ENCODE results near the gene EAF1.
"Not testable (repeated sequence)": the region's sequence is repeated elsewhere in the genome, so short reads cannot be mapped to it uniquely, and the experiment has no call there.

EAF1 gene

DNA sequence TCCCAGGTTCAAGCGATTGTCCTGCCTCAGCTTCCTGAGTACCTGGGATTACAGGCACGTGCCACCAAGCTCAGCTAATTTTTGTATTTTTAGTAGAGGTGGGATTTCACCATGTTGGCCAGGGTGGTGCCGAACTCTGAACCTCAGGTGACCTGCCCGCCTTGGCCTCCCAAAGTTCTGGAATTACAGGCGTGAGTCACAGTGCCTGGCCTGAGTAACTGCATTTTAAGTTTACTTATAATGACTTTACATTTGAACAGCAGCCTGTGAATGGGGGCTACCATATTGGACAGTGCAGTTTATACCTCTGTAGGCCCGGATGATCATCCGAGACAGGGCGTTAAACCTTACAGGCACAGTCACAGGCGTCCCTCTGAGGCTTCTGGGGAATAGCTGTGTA is 24.8 kb downstream of the EAF1 start:
- no peak for DNase-seq (ENCODE audit: low read depth)

DNA sequence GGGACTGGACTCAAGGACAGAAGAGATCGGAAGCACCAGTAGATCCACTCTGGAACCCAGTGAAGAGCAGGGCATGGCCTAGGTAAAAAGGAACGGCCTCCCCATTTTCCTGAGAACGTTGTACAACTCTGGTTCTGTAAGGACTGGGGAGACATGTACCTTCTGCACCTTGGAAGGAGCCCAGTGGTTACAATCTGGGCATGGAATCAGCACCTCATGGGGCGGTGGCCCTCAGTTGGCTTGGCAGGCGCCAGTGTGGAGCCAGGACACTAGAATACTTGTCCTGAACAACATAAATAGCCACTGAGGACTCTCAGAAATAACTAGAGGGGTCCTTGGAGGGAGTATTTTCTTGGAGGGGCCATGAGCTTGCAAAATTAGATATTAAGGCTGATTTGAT is 25.6 kb downstream of the EAF1 start:
- no peak for DNase-seq (ENCODE audit: low read depth)

DNA sequence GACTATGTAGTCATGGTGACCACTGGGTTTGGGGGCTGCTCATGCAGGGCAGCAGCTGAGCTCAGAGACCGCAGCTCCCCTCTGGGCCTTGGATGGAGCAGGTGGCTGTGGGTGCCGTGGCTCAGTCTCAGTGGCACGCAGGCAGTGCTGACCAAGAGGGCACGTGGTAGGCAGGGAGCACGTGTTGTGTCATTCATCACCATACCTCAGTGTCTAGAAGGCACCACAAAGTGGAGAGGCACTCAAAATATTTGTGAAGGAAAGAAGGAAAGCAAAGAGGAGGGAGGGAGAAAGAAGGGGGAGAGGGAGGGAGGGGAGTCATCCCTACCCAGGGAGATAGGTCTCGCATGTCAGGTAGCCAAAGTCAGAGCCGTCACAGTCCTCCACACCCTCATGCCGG is 26.1 kb downstream of the EAF1 start:
- no peak for DNase-seq (ENCODE audit: low read depth)

DNA sequence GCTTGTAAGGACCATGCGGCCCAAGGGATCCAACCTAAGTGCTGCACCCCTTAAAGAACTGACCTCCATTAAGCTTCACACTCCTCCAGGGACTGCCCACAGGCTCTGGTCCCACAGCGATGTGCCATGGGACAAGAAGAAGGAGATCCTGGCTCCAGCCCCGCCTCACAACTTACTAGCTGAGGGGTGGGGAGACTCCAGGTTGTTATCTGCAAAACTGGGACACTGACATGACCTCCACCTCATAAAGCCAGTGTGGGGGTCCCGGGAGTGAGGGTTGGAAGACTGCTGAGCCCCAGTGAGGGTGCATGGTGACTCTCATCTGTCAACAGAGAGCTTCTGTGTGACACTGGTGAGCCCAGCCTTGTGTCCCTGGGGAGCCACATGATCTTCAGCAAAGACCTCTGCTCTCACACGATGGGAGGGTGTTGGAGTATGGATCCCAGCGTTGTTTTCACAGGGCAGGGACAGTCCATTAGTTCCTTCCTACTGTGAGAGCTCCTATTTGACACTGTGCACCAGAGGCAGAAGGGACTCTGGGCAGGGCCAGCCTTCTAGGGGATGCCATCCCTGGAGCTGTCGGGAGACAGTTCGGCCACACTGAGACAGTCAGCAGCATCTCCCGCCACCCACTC is 26.7 kb downstream of the EAF1 start:
- DNase-seq (ENCODE audit: low read depth), result no peak

DNA sequence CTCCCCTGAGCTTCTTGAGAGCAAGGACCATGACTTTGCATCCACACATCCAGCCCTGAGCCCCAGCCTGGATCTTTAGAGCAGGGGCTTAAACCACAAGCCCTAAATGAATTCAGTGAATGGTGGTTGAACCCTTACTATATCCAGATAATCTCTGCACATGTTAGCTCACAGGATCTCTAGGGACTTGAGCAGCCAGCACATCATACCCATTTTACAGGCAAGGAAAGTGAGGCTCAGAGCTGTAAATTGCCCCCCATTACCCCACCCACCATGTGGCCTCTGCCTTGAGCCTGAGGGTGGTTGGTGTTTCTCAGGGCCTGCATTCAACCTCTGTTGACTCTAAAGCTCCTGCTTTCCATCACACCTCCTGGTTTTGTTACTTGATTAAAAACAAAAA is 27.6 kb downstream of the EAF1 start:
- DNase-seq (ENCODE audit: low read depth), result no peak

DNA sequence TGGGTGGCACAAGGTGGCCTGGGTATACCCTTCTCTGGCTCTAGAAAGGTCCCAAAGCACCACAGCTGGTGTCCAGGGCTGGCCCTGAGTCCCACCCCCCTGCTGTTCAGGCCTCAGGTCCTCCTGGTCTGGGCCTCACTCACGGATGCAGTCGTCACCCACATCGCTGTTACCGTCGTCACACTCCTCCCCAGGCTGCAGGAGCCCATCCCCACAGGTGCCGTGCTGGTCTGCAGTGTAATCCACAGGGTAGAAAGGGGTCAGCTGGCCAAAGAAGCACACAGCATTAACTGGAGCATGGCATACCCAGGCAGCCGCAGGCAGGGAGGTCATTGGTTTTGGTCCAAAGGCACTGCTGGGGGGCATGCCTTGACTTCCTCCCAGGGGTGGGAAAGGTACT is 28.4 kb downstream of the EAF1 start:
- DNase-seq (ENCODE audit: low read depth), result no peak

DNA sequence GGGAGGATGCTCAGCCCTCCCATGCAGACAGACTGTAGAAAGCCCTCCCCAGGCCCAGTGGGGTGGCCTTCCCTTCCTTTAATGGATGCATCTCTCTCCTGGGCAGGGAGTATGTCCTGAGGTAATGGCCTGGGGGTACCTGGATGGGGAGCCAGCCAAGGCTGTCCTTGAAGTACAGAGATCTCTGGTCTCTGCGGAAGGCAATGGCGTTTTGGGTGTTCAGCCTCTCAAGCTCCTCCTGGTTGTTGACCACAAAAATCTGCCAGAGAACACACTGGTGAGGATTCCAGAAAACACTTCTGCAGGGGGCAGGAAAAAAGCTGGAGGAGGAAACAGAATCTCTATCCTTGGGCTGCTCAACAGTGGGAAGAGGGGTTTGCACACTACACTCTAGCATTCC is 28.9 kb downstream of the EAF1 start:
- DNase-seq (ENCODE audit: low read depth), result no peak

DNA sequence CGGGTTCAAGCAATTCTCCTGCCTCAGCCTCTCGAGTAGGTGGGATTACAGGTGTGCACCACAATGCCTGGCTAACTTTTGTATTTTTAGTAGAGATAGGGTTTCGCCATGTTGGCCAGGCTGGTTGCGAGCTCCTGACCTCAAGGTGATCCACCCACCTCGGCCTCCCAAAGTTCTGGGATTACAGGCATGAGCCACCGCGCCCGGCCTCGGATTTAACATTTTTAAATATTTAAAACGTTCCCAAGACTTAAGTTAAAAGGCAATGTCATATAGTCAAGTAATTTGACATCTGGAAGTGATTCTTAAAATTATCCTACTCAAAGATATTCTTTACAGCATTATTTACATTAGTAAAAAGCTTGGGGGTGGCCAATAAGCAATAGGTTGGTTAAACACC is 29.5 kb downstream of the EAF1 start:
- not testable (repeated sequence) for DNase-seq (ENCODE audit: low read depth)

DNA sequence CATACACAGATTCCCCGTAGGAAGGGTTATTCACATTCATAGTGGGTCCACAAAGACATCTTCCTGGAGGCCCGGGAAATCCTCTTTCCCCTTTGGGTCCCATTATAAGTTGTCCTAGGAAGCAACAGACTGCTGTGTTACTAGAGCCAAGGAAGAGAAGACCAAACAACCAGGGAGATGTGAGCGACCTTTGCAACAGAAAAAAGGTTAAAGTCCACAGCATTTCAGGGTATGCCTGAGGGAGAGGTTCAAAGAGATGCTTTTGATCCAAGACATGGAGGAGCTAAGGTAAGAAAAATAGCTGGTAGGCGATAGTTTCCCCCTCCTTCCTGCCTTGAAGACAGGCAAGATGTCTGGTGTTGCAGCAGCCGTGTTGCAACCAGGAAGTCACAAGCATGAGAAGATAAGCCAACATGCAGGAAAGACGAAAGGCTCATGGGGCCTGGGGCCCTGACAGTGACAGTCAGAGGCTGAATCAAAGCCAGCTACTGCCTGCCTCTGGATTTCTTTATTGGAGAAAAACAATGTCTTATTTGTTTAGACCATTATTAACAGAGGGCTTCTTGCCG is 30.9 kb downstream of the EAF1 start:
- DNase-seq (ENCODE audit: low read depth), result no peak

DNA sequence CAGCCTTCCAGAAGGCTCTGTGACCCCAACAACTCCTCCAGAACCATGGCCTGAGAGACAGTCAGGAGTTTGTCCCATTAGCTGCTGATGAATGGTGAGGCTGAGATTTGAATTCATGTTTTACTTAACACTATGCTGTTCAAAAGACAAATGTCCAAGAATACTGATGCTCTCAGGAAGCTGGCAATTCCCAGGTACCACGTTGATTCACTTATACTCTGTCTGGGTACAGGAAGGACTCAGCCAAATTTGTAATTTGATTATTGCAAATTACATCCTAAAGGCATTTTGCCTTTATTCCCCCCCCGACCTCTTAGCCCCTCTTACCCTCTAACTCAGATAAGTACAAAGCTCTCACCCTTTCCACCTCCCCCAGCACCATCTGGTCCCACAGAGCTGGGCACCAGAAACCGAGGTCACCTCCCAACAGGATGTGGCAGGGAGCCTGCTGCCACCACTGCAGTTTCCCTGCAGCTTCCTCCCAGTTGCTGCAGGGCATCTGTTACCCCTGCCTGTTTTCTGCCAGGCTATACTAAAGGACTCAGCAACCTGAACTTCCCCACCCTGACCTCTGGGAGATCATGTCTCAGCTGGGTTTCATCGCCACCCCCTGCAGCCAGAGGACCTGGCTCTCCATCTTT is 33.6 kb downstream of the EAF1 start:
- DNase-seq (ENCODE audit: low read depth), result no peak

DNA sequence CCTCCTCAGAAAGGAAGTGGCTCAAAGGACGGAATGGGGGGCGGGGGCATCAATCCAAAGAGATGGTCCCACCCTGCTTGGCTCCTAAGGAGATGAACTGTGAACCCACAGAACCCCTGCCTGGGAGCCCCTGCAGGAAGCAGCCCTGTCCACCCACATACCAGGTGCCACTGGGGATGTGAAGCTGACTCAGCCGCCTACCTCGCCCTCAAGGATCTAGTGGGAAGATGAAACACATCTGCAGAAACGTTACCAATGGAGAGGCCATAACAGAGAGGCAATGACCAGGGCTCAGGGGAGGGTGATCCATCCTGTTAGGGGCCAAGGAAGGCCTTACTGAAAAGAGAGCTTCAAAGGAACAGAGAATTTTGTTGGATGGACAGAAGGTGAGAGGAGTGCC is 35.1 kb downstream of the EAF1 start:
- no peak for DNase-seq (ENCODE audit: low read depth)

DNA sequence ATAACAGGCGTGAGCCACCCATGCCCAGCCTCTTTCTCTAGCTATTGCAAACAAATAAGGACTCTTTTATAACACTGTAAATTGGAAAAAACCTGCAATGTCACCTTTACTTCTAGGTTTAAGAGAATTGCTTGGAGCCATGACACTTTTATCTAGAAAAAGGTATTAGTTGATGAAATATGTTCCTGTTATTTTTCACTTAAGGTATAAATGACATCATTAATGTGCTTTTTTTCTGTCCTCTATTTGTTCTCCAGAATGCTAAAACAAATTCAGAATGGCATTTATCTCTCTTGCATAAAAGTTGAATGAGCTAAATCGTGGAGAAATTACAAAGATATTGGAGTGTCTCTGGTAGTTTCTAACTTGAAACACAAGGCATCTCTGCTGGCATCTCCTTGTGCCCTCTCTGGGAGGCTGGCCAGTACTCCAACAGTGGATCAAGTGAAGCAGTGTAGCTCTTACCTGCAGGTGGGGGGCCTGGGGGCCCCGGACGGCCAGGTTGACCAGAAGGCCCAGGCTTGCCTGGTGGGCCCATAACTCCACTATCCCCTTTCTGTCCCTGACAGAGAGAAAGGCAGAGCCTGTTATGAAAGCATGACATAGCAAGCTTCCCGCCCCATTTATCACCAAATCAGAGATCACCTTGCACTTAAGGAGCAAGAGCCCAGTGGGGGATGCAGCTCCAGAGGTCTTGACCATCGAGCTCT is 38.6 kb downstream of the EAF1 start:
- no peak for DNase-seq (ENCODE audit: low read depth)

DNA sequence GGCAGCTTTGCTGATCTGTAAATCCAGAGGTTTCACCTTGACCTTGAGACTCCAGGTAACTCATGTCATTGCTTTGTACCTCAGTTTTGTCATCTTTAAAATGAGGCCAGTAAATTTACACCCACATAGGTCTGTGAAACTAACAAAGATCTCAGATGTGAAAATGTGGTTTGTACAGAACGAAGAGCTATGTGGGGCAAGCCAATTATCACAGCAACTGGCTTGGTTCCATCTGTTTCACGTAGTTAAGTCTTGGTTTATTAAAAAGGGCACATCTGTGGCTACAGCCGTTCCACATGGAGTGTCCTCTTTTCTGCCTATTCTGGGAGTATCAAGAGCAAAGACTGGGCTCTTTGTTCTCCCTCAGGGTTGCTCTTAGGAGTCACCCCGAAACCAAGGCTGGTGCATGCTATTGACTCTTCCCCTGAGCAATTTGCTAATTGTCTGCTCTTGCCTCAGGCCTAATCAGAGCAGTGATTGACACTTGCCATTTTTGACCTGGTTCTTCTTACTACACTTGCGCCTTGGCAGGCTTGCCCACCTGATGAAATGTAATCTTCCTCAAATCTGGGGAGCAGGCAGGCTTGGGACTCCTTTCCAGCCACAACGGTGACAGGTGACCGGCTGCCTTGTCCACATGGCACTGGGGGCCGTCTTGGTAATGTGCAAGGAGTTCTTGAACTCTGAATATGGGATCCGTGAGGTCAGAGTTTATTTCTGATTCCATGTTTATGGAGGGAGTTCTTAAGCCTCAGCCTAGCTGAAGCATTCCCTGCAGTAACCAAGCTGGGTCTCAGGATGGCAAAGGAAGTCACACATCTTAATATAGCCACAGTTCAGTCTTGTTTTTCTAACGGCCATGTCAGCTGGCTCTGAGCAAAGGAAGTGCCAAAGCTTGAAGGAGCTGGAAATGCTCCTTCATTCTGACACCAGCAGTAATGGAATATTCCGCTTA is 40.1 kb downstream of the EAF1 start:
- no peak for DNase-seq (ENCODE audit: low read depth)

DNA sequence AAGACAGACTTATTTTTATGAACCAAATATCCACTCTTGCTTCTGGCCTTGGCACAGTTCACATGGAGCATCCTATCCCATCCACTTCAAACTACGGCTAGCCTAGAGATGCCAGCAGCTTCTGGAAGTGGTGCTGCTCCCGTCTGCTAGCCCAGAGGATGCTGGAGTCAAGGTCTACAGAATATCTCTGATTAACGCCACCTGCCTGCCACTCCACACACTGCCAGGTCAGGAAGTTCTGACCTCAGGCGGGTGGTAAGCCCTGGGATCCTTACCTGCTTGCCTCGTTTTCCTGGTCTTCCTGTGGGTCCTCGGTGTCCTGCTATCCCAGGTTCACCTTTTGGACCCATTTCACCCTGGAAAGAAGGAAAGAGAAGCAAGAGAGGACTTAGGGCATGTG is 42.9 kb downstream of the EAF1 start:
- no peak for DNase-seq (ENCODE audit: low read depth)

DNA sequence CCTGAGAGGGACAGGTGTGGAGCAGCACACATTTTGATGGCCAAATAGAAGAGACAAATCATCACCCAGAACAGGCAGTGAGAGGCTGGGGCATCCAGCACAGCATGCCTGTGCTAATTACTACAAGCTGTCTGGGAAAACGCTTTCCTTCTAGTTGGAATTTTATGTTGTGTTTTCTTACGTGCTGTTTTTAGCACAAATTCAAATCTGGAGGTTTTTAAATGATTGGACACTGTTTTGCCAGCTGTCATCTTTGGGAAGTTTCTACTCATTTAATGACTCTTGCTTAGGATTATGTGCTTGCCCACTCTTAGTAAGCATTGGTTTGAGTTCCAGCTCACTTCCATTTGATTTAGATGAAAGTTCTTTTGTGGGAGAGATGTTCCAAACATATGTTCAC is 43.5 kb downstream of the EAF1 start:
- DNase-seq (ENCODE audit: low read depth), result no peak

DNA sequence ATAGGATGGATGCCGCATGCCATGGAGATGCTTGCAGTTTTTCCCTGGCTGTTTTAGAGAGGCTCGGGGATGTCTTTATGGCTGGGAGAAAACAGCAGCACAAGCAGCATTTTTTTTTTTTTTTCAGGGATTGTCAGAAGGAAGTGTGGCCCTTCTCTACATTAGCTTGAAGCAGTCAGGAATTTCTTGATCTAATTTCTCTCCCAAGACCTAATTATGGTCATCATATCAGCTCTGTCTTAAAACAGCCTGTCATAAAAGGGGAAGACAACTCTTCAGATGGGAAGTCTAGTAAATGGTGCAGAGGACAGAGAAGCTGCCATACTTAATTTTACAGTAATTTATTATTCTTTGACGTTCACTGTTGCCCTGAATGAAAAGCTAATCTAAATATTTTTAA is 44.5 kb downstream of the EAF1 start:
- no peak for DNase-seq (ENCODE audit: low read depth)

DNA sequence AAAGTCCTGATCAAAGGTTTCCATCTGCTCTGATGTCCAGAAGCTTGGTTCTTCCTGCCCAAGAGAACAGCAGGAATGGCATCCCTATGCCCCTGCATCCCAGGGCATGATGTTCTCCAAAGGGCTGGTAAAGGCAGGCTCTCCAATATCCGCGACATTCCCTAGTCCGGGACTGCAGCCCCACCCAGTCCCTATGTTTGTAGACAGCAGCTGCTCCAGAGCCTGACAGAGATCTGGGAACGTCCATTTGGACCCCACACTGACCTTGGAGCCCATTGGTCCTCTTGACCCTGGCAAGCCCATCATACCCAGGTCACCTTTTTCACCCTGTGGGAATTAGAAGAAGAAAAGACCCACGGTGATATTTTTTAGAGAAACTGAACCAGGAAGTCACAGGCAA is 47.8 kb downstream of the EAF1 start:
- no peak for DNase-seq (ENCODE audit: low read depth)

DNA sequence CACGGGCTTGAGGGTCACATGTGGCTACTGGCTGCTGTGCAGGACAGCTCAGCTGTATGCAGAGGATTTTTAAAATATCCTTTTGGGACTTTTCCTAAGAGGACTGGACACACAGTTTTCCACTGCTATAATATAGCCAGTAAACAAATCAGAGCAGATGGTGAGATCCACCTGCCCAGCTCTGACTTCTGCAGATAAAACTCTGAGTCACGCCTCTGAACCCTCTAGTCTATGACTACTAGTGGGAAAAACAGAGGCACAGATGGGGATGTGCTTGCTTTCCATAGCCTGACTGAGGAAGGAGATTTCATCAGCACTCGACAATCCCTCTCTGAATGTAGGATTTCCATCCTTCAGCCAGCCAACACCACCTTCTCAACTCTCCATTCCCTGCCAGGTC is 49.0 kb downstream of the EAF1 start:
- DNase-seq (ENCODE audit: low read depth), result no peak

DNA sequence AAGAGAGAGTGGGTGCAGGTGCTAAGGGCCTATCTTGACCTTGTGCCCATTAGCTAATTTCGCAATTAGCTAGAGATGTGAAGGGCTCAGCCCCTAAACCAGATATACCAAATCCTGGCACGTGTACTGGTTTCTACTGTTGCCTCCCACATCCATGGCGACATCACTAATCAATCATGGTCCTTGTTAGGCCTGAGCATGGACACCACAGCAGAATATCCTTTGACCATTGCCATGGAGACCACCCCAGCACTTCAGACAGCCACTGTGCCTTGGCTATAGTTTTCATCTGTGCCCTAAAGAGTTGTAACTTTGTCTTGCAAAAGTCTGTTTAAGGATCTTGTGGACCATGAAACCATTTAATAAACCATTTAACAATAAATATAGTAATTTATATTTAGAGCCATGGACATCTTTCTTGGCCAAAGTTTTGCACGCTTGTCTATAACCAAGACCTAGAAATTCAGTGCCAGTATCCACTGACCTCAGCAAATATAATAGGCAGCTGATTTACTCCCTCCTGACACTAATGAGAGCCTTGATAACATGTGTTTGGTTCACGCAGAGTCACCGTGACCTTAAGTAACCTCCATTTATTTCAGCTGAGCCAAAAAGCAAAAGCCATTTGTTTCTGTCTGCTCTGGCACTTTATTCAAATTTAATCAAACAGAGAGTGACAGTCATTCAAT is 50.7 kb downstream of the EAF1 start:
- no peak for DNase-seq (ENCODE audit: low read depth)

DNA sequence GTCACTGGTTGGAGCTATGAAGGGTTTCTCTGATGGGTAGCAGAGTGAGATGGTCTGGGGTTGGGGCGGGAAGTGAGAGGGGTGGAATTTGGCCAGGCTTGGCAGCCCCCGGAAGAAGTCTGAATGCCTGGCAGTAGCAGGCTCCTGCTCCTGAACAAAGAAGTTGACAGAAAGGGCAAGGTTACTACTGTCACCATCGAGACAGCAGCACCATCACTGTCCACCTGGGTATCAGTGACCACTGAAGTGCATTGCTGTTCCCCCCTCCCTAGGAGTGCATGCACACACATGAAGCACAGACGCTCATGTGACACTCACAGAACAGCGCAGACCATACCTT is 51.2 kb downstream of the EAF1 start:
- no peak for DNase-seq (ENCODE audit: low read depth)

DNA sequence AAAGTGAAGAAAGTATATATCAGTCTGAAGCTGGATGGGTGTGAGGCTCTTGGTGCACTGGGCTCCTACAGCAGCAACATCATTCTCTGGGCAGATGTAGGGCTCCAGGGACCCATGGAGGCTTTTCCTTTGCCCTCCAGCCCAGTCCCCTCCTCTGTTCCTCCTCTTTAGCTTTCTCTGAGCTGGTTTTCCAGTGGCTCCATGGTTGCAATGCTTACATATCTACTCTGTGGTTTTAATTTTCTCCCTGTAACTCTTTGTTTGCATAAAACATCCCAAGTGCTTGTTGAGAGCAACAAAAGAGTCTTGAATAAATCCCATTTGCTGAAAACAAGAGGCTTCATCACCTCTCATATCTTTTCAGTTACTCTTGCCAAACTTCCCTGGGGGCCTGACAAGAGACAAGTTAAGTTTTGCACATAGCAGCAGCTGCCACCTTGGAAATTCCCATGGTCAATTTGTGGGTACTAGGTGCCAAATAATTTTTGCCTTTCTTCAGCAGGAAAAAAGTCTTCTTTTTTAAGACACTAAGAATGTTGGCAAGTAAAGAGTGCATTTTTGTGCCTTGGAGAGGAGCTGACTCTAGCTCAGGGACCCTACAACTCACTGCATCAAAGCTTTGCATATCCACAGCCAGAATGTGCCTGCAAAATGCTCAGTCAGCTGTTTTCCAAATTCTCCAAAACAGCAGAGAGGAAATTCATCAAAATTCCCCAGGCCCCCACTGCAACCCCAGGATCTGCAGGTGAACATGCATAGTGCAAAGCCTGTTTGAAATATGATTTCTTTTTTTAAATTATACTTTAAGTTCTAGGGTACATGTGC is 52.2 kb downstream of the EAF1 start:
- no peak for DNase-seq (ENCODE audit: low read depth)
